ENCODE data around the gene STARD4. TPM values are rescaled to one million over a fixed set of nuclear protein-coding genes. Genes with fewer than 3 reads are reported as not detected.

Gene STARD4
- total and polyA plus RNA-seq, 2 of the 13 experiments (the other 11 are each of a cell fraction or from before 2014, with no cell fraction given): 27.4 to 66.9 TPM

DNA sequence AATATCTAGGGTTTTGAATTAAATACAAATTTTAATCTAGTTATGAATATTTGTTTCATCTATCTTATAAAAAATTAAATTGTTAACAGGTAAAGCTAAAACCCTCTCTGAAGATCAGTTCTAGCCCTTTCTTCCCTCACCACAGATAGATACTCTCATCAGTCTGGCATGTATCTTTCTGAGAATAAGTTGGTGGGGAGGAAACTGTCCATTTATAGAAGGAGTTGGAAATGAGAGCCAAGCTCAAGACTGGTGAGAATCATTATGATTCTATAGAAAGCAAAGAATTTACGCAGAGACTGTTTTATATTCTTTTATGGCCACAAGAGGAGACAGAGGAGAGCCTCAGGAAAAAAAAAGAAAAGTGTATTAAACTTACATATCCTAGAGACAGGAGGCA, 59.0 kb downstream of the STARD4 start:
- Histone ChIP-seq H3K79me2 (ENCODE audit: insufficient read depth, low read length) (no peaks in the 10 kb centered on the region), H3K4me3 (replicated peaks in 1 of 3; ENCODE audit: insufficient read depth in 1 of 3, low read depth in 2 of 3, low read length in 3 of 3) (no peak overlapping the region), H3K36me3 (replicated peaks in 1 of 2; ENCODE audit: control insufficient read depth in 1 of 2, insufficient read depth in 2 of 2, low read length in 2 of 2) (no peaks in the 10 kb centered on the region), H3K9ac (ENCODE audit: insufficient read depth, low read depth, low read length) (no peak overlapping the region), H3K4me1 (ENCODE audit: insufficient read depth, low read length) (no peaks in the 10 kb centered on the region), H3K27ac (ENCODE audit: extremely low read length, insufficient read depth, low read length) (no peak overlapping the region), H3K4me2 (ENCODE audit: low read depth, low read length) (no peak overlapping the region), H3K9me3 (ENCODE audit: low read length) (no peaks in the 10 kb centered on the region), H3K27me3 (ENCODE audit: control insufficient read depth in 1 of 2, insufficient read depth in 2 of 2, low read length in 2 of 2) (no peaks in the 10 kb centered on the region), H2AFZ (ENCODE audit: low read length) (no peak overlapping the region), H4K20me1 (ENCODE audit: insufficient read depth, low read length) (no peaks in the 10 kb centered on the region)
- FAIRE-seq (no peak), ATAC-seq (no peak), DNase-seq (ENCODE audit: low spot score) (no peak)
- WGBS (ENCODE audit: low lambda C conversion rate): 0% methylated on average over 1 of the region's 1 CpG
- intact Hi-C loops (cut with micrococcal nuclease; ENCODE audit: unreplicated experiment): no loop called here
- in situ Hi-C loops (cut with HindIII; ENCODE audit: extremely low pct_ligation_motif_present, low pct_unique_long_range_greater_than_20kb): no loop called here
- ChIA-PET CTCF (ENCODE audit: low intra/inter-chr PET ratio, low total read pairs) (no interaction called here), POLR2A (no interaction called here)
- TF ChIP-seq JUN (CRISPR knock-in tag; IDR thresholded peaks at IDR 0.05): no peak
- TF ChIP-seq ZNF878 (CRISPR knock-in tag; IDR thresholded peaks at IDR 0.05): no peak
- no peak for TF ChIP-seq KDM5A (IDR thresholded peaks at IDR 0.05; ENCODE audit: borderline replicate concordance, low read length)
- no TSS peak for BruUV-seq (replicated peaks)

DNA sequence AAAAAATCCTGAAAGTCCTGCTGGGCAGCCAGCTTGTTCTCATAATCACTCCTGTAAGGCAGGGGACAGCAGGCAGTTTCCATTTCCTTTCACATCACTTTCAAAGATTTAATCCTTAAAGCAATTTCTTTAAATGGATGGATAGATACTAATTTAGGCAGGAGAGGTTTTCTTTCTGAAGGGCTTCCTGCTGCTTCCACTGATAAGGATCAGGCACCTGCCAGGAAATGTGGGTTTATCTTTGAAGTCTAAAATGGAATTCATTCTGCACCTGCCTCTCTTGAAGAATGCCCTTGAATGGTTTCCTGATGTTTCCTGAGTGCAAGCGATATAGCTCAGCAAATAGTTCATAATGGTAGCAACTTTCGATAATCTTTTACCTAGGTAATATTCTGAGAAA, 64.5 kb downstream of the STARD4 start:
- Histone ChIP-seq H3K4me2 (ENCODE audit: low read depth, low read length) (no peak overlapping the region), H3K4me1 (ENCODE audit: insufficient read depth, low read length) (no peaks in the 10 kb centered on the region), H3K27ac (ENCODE audit: extremely low read length, insufficient read depth, low read length) (no peak overlapping the region), H3K36me3 (replicated peaks in 1 of 2; ENCODE audit: control insufficient read depth in 1 of 2, insufficient read depth in 2 of 2, low read length in 2 of 2) (no peaks in the 10 kb centered on the region), H3K27me3 (ENCODE audit: control insufficient read depth in 1 of 2, insufficient read depth in 2 of 2, low read length in 2 of 2) (no peaks in the 10 kb centered on the region), H3K4me3 (replicated peaks in 1 of 3; ENCODE audit: insufficient read depth in 1 of 3, low read depth in 2 of 3, low read length in 3 of 3) (no peak overlapping the region), H3K79me2 (ENCODE audit: insufficient read depth, low read length) (no peaks in the 10 kb centered on the region), H3K9ac (ENCODE audit: insufficient read depth, low read depth, low read length) (no peak overlapping the region), H4K20me1 (ENCODE audit: insufficient read depth, low read length) (no peaks in the 10 kb centered on the region), H2AFZ (ENCODE audit: low read length) (no peak overlapping the region), H3K9me3 (ENCODE audit: low read length) (no peaks in the 10 kb centered on the region)
- BruUV-seq (replicated peaks): no TSS peak
- FAIRE-seq (no peak), ATAC-seq (no peak), DNase-seq (ENCODE audit: low spot score) (no peak)
- in situ Hi-C loops (cut with HindIII; ENCODE audit: extremely low pct_ligation_motif_present, low pct_unique_long_range_greater_than_20kb): no loop called here
- ChIA-PET CTCF (ENCODE audit: low intra/inter-chr PET ratio, low total read pairs) (no interaction called here), POLR2A (no interaction called here)
- WGBS (ENCODE audit: low lambda C conversion rate): 0% methylated on average over 2 of the region's 2 CpGs
- TF ChIP-seq KLF15 (CRISPR knock-in tag; IDR thresholded peaks at IDR 0.05; ENCODE audit: borderline replicate concordance) (no peak), ZNF253 (CRISPR knock-in tag; IDR thresholded peaks at IDR 0.05; ENCODE audit: borderline replicate concordance) (no peak), ZNF264 (CRISPR knock-in tag; IDR thresholded peaks at IDR 0.05) (no peak), THAP11 (CRISPR knock-in tag; IDR thresholded peaks at IDR 0.05) (no peak), RELA (CRISPR knock-in tag; IDR thresholded peaks at IDR 0.05) (no peak), RFX3 (CRISPR knock-in tag; IDR thresholded peaks at IDR 0.05) (no peak), CAMTA2 (CRISPR knock-in tag; IDR thresholded peaks at IDR 0.05; ENCODE audit: borderline replicate concordance) (no peak), ZNF766 (CRISPR knock-in tag; IDR thresholded peaks at IDR 0.05; ENCODE audit: borderline replicate concordance) (no peak), JUND (CRISPR knock-in tag; IDR thresholded peaks at IDR 0.05) (no peak)
- TF ChIP-seq, protein P1, sequence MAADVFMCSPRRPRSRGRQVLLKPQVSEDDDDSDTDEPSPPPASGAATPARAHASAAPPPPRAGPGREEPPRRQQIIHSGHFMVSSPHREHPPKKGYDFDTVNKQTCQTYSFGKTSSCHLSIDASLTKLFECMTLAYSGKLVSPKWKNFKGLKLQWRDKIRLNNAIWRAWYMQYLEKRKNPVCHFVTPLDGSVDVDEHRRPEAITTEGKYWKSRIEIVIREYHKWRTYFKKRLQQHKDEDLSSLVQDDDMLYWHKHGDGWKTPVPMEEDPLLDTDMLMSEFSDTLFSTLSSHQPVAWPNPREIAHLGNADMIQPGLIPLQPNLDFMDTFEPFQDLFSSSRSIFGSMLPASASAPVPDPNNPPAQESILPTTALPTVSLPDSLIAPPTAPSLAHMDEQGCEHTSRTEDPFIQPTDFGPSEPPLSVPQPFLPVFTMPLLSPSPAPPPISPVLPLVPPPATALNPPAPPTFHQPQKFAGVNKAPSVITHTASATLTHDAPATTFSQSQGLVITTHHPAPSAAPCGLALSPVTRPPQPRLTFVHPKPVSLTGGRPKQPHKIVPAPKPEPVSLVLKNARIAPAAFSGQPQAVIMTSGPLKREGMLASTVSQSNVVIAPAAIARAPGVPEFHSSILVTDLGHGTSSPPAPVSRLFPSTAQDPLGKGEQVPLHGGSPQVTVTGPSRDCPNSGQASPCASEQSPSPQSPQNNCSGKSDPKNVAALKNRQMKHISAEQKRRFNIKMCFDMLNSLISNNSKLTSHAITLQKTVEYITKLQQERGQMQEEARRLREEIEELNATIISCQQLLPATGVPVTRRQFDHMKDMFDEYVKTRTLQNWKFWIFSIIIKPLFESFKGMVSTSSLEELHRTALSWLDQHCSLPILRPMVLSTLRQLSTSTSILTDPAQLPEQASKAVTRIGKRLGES (CRISPR knock-in tag; IDR thresholded peaks at IDR 0.05; ENCODE audit: borderline replicate concordance): no peak
- intact Hi-C loops (cut with micrococcal nuclease; ENCODE audit: unreplicated experiment): no loop called here
